HPDE6-E6E7 (cell line): ENCODE measurements around the gene HACD3.
"Not testable (repeated sequence)": the region's sequence is repeated elsewhere in the genome, so short reads cannot be mapped to it uniquely, and the experiment has no call there.

Source experiments
- DNase-seq: peaks from one replicate; pipeline ENCODE4 v3.0.0; 2011; ENCODE audit warnings: missing footprints; ENCODE audit errors: extremely low spot score

Gene HACD3

DNA sequence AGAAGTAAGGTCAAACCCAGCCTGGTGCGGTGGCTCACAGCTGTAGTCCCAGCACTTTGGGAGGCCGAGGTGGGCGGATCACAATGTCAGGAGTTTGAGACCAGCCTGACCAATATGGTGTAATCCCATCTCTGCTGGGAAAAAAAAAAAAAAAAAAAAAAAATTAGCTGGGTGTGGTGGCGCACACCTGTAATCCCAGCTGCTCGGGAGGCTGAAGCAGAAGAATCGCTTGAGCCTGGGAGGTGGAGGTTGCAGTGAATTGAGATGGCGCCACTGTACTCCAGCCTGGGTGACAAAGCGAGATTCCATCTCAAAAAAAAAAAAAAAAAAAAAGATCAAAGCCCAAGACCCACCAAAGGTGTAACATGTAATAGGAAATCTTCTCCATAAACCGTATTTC, 19.0 kb downstream of the HACD3 start:
- DNase-seq, result not testable (repeated sequence)

GRCh38 chr15:65550681-65551098, 20.4 kb downstream of the HACD3 start:
- DNase-seq, result no peak

DNA sequence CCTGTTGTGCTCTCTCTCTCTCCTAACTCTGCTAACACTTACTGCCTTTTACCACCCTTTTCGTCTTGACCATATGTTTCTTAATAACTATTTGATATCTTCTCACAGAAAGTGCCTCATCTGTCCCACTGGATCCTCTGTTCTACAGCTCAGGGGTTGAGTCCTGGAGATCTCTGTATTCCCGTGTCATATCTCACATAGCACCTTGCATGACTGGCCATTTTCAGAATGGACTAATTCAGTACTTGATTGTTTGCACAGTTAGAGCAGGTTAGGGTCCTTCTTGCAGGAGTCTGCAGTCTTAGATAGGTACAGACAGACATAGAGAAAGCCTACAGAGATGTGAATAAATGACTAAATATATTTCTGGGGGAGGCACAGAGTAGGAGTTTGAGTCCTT, 20.9 kb downstream of the HACD3 start:
- no peak for DNase-seq

GRCh38 chr15:65552851-65553250, 22.6 kb downstream of the HACD3 start:
- not testable (repeated sequence) for DNase-seq

- DNase-seq, result no peak
Measured at GRCh38 chr15:65553691-65554090, 23.4 kb downstream of the HACD3 start.

DNA sequence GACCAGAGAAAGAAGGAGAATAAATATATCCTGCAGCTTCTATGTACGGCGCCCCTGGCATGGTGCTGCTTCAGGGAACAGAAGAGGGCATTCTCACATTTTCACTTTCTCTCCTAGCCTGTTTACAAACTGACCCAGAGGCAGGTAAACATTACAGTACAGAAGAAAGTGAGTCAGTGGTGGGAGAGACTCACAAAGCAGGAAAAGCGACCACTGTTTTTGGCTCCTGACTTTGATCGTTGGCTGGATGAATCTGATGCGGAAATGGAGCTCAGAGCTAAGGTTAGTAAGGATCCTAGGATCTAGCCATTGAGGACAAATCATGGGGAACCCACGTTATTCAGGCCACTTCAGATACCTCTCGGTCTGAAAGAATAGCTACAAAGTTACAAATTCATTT, 26.4 kb downstream of the HACD3 start:
- no peak for DNase-seq

GRCh38 chr15:65558336-65558735, 28.1 kb downstream of the HACD3 start:
- DNase-seq, result no peak

GRCh38 chr15:65558997-65559760, 28.9 kb downstream of the HACD3 start:
- DNase-seq, result no peak

DNA sequence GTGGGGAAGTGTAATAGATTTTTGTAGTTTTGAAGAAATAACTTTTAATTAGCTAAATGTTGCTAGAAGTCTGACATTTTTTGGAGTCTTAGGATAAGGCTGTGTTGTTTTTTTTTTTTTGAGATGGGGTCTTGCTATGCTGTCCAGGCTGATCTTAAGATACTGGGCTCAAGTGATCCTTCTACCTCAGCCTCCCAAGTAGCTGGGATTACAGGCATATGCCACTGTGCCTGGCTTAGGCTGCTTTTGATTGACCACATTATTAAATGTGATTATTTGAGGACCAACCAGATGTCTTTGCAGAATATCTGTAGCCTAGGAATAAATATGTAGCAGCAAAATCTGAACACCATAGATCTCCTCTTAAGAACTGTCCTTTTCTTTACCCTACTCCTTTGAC, 29.7 kb downstream of the HACD3 start:
- DNase-seq, result no peak

DNA sequence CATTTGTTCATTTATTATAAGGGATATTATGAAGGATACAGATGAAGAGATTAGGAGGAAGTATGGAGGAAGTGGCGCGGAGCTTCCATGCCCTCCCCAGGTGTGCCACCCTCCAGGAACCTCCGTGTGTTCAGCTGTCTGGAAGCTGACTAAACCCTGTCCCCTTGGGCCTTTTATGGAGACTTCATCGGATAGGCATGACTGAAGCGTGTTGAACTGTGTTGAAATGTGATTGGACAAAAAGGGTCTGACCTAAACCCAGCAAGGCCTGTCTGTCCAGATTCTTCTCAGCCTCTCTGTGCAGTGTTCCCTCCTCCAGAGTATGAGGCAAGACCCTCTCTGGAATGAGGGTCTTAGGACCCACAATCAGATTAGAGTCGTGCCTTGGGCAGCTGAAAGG, 31.7 kb downstream of the HACD3 start:
- DNase-seq, result no peak

DNA sequence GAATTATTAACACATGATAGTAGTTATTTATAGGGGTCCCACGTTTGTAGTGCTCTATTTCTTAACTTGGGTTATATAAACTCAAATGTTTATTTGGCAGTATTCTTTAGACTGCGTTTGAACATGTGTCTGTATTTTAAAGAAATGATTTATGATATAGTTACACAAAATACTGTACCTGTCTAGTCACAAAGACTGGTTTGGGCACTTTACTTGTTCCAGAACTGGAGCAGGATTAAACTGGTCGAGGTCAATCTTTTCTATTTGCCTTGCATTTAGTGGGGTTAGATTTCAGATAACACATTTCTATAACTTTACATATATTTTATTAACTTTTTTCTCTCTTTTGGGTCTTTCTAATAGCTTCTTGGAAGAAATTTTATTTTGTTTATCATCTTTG, 39.5 kb downstream of the HACD3 start:
- DNase-seq, result no peak

DNA sequence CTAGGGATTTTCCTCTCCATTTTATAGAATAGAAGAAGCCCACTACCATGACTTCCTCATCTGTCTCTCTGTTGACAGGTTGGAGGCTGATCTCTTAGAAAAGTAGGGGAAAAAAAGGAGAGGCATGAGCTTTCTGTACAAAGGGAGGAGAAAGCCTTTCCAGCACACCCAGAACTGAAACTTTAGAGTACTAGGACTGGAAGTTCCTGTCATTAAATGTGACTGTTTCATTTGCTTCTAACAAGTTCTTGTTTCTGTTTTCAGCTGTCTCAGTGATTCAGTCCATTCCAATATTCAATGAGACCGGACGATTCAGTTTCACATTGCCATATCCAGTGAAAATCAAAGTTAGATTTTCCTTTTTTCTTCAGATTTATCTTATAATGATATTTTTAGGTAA, 41.7 kb downstream of the HACD3 start:
- DNase-seq, result no peak

DNA sequence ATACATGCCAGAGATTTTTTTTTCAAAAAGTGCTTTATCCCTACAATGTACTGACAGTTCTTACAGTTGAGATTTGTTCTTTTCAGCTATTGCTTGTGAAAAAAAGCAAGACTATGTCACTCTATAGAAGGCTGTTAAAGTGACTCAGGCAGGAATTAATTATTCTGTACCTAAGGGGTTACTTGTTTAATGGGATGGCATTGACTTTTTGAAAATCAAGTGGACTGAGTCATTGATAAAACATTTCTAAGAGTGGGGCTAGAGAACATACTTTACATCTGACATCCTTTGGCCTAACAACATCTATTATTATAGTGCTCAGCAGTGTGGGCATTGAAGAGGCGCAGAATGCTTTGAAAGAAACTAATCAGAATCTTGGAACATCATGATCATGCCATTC, 46.4 kb downstream of the HACD3 start:
- no peak for DNase-seq

- no peak for DNase-seq
Measured at GRCh38 chr15:65577129-65577996, 47.1 kb downstream of the HACD3 start.

DNA sequence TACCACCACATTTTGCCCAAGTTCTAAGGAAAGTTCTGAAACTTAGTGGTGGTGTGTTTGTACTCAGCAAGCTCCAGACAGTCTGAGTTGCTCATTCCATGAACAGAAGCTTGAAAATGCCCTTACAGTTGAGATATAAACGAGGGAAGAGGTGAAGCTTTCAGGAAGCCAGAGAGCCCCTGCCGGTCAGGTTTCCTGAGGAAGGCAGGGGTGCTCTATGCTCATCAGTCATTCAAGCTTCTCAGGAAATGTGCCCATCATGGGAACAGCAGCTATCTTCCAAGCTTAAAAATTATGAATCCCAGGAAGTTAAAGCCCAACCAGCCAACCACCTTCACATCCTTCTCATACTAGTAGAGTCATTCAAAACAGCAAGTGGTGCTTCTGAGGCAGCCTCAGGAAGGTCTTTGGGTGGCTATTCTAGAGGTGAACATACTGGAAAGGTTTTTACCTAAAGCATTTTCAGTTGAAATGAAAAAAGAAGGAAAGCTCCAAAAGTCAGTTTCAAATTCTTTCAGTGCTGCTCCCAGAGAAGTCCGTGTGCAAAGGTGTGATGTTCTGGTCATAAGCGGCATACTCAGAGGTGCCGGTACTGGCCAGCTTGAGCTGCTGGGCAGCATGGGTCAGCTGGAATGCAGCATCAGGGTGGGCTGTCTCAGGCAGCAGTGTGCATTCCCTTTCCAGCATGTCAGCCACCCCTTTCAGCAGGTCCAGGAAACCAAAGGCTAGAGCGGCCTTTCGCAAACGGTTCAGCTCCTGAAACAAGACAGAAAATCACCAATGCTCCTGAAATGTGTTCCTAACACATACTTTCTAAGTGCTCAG, 48.9 kb downstream of the HACD3 start:
- DNase-seq, result no peak

DNA sequence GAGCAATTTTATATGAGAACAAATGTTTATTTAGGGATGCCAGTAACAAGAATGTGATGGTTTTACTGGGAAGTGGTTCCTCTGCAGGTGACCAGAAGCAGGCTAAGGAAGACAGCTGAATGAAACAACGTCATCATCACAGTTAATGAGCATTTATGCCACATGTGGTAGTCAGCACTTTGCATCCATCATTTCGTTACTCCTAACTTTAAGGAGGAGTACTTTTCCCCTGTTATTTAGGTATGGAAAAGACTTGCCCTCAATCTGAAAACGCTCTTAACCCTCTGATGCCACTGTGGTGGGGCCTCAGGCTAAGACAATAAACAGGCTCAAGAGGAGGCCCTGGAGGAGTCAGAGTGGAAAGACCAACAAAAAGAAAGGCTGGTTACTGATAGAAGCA, 49.5 kb downstream of the HACD3 start:
- DNase-seq, result no peak

DNA sequence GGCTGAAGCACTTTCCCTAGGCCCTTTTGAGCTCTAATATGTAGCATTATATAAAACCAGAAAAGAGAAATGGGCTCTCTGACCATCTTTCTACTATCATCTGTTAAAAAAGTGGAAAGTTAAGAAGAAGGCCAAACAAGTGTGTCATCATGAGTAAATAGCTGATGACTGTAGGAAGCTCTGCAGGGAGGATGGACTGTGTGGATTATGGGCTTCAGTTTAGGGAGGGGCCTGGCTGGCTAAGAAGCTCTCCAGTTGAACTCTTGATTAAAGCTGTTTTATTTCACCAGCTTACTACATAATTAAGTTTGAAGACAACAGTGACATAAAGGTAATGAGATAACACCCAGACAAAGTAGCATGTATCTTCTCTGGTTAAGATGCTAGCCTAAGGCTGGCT, 50.0 kb downstream of the HACD3 start:
- DNase-seq, result peak; percentile 9

GRCh38 chr15:65583701-65584100, 53.4 kb downstream of the HACD3 start:
- no peak for DNase-seq

GRCh38 chr15:65584241-65584640, 54.0 kb downstream of the HACD3 start:
- DNase-seq, result no peak

DNA sequence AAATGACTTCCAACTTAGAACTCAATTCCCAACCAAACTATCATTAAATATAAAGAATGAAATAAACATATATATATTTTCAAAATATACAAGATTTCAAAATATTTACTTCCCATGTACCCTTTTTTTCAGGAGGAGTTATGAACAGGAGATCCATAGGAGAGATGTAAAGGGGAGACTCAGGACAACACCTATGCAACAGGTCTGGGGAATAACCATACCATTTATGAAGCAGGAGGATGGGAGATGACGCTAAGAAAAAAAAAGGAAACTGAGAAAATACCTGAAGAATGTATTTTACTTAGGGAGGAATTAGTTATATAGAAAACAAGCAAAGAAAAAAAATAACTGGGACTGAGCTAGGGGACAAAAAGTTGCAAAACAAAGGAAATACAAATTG, 56.8 kb downstream of the HACD3 start:
- no peak for DNase-seq

DNA sequence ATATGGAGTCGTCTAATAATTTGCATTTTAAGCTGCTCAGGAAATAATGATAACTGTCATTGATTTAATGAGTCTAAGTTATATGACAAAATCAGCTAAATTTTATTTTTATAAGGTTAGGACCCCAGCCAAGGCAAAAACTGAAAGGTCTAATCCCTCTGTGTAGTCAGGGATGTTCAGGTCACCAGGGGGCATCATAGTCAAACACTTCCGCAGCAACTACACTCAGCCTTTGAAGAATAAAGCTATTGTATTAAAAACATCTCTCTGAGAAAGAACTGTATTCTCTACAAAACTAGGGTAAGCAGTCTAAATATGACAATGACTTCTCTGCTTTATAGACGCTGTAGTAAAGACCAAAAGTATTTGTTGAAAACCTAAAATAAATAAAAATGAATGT, 65.7 kb downstream of the HACD3 start:
- DNase-seq, result no peak

DNA sequence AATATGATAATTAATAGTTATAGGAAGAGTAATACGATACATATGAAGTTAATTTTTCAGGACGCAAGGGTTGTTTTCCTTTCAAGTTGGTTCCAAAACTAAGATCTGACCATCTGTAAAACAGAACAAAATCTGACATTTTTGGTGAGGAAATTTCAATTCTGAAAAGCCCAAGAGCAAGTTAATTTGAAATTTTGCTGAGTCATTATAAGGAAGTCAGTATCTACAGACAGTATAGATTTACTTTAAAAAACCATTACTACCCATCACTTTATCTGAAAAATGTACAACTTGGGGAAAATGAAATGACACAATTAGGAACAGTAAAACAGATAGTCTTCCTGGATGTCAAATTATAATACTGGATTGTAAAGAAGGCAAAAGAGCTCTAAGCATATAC, 68.2 kb downstream of the HACD3 start:
- DNase-seq, result no peak
